Globus pallidus (tissue), 1 donor: Measurements from ENCODE around the gene SLC1A4.
"Not testable (repeated sequence)": the region's sequence is repeated elsewhere in the genome, so short reads cannot be mapped to it uniquely, and the experiment has no call there.

Experiments used
- DNase-seq: peaks from one replicate; pipeline ENCODE4 v3.0.0-alpha.2; 2015; ENCODE audit warnings: low spot score

Gene SLC1A4

GRCh38 chr2:64989126-64989981 is at the start of gene SLC1A4:
SLC1A4 (plus strand) TSS chr2:64989399; CDS start chr2:64989644, 245 bp downstream.
- DNase-seq: peak; percentile 91

- no peak for DNase-seq
Observed at GRCh38 chr2:64941143-64941542, 48.1 kb upstream of the SLC1A4 start.

GRCh38 chr2:64941801-64942200 is 47.4 kb upstream of the SLC1A4 start:
- no peak for DNase-seq

GRCh38 chr2:64942693-64943092 is 46.5 kb upstream of the SLC1A4 start:
- DNase-seq: no peak

- peak; percentile 83 for DNase-seq
Observed at GRCh38 chr2:64943387-64944150, 45.6 kb upstream of the SLC1A4 start.

- DNase-seq: no peak
Observed at GRCh38 chr2:64944484-64944883, 44.7 kb upstream of the SLC1A4 start.

GRCh38 chr2:64945973-64946768 is 43.0 kb upstream of the SLC1A4 start:
- DNase-seq: no peak

- DNase-seq: no peak
Observed at GRCh38 chr2:64946769-64947247, 42.4 kb upstream of the SLC1A4 start.

- DNase-seq: peak; percentile 49
Observed at GRCh38 chr2:64947885-64948284, 41.3 kb upstream of the SLC1A4 start.

GRCh38 chr2:64950226-64951160 is 38.7 kb upstream of the SLC1A4 start:
- DNase-seq: no peak

GRCh38 chr2:64951306-64951953 is 37.8 kb upstream of the SLC1A4 start:
- DNase-seq: no peak

GRCh38 chr2:64952096-64952495 is 37.1 kb upstream of the SLC1A4 start:
- no peak for DNase-seq

- no peak for DNase-seq
Observed at GRCh38 chr2:64952511-64953482, 36.4 kb upstream of the SLC1A4 start.

- DNase-seq: no peak
Observed at GRCh38 chr2:64955467-64955866, 33.7 kb upstream of the SLC1A4 start.

- no peak for DNase-seq
Observed at GRCh38 chr2:64957109-64957903, 31.9 kb upstream of the SLC1A4 start.

GRCh38 chr2:64958556-64958955 is 30.6 kb upstream of the SLC1A4 start:
- no peak for DNase-seq

GRCh38 chr2:64960819-64961218 is 28.4 kb upstream of the SLC1A4 start:
- DNase-seq: no peak

GRCh38 chr2:64963138-64963537 is 26.1 kb upstream of the SLC1A4 start:
- not testable (repeated sequence) for DNase-seq
